ENCODE data around the gene RNASEH2C.

DNA sequence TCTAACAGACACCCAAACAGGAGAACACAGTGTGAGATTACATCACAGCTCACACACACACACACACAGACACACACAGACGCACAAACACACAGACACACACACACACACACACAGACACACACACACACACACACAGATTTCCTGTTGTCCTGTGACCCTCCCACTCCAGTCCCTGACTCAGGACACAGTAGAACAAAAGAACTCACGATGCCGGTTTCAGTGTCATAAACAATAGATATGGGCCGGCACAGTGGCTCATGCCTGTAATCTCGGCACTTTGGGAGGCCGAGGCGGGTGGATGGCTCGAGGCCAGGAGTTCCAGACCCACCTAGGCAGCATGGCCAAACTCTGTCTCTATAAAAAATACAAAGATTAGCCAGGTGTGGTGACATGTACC lies 22.4 kb downstream of the RNASEH2C start:
- TF ChIP-seq POLR2A (IDR thresholded peaks at IDR 0.05; ENCODE audit: low read depth): no peak
- TF ChIP-seq, protein P1, sequence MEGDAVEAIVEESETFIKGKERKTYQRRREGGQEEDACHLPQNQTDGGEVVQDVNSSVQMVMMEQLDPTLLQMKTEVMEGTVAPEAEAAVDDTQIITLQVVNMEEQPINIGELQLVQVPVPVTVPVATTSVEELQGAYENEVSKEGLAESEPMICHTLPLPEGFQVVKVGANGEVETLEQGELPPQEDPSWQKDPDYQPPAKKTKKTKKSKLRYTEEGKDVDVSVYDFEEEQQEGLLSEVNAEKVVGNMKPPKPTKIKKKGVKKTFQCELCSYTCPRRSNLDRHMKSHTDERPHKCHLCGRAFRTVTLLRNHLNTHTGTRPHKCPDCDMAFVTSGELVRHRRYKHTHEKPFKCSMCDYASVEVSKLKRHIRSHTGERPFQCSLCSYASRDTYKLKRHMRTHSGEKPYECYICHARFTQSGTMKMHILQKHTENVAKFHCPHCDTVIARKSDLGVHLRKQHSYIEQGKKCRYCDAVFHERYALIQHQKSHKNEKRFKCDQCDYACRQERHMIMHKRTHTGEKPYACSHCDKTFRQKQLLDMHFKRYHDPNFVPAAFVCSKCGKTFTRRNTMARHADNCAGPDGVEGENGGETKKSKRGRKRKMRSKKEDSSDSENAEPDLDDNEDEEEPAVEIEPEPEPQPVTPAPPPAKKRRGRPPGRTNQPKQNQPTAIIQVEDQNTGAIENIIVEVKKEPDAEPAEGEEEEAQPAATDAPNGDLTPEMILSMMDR (IDR thresholded peaks at IDR 0.05): no peak
